H1 (cell line): Measurements from ENCODE around the gene C1orf116. TPM values are rescaled to one million over a fixed set of nuclear protein-coding genes. Genes with fewer than 3 reads are reported as not detected.

Experiments used
- FOSL1 ChIP-seq: IDR thresholded peaks from 2 replicates; pipeline ENCODE4 v1.6.1; 2011; ENCODE audit warnings: mild to moderate bottlenecking, low read depth, low read length, moderate library complexity; ENCODE audit not compliant: insufficient read depth
- HDAC2 ChIP-seq, 2 experiments: fragments of 300-600 bp in 1 of 2; sonication (generic) in 1 of 2; IDR thresholded peaks; 2 replicates each; pipeline ENCODE4 v1.6.1; 2011 to 2012; ENCODE audit warnings: low read depth in 2 of 2, low read length in 2 of 2, mild to moderate bottlenecking in 2 of 2, moderate library complexity in 2 of 2, borderline replicate concordance in 1 of 2, inconsistent platforms in 1 of 2
- POU5F1 ChIP-seq: IDR thresholded peaks from 2 replicates; pipeline ENCODE4 v1.6.1; 2011; ENCODE audit warnings: low read depth, mild to moderate bottlenecking, low read length, moderate library complexity
- RXRA ChIP-seq: IDR thresholded peaks from 2 replicates; pipeline ENCODE4 v1.6.1; 2011; ENCODE audit warnings: low read depth, mild to moderate bottlenecking, low read length, moderate library complexity; ENCODE audit not compliant: insufficient read depth
- TEAD4 ChIP-seq: IDR thresholded peaks from 2 replicates; pipeline ENCODE4 v1.6.1; 2012; ENCODE audit warnings: low read depth, low read length, inconsistent platforms, mixed read lengths
- polyA plus RNA-seq, 7 experiments: library from polyadenylated mRNA; depleted of rRNA in 3 of 7; stranded (reverse) in 5 of 7; unstranded in 2 of 7; fragments of >200 nt in 5 of 7; fragments of 200-250 nt in 2 of 7; gene quantifications; 1 replicate in 5 of 7; 2 replicates in 1 of 7; 4 replicates in 1 of 7; pipeline versions ENCODE4 v1.2.1 to v1.2.3, GENCODE V29; 2011 to 2013; ENCODE audit warnings: missing spikeins in 2 of 7, mixed read lengths in 2 of 7
- total RNA-seq: library from RNA; stranded (reverse); fragmentation: NEBNext Ultra II Directional; extraction: Animal tissue kit (Norgen Biotek cat#: 25700); gene quantifications from 2 replicates; pipeline ENCODE4 v1.2.1, GENCODE V29; 2021

C1orf116 gene
- total and polyA plus RNA-seq, 2 of the 8 experiments (the other 6 are each of a cell fraction or from before 2014, with no cell fraction given), result 2.2 to 3.9 TPM

DNA sequence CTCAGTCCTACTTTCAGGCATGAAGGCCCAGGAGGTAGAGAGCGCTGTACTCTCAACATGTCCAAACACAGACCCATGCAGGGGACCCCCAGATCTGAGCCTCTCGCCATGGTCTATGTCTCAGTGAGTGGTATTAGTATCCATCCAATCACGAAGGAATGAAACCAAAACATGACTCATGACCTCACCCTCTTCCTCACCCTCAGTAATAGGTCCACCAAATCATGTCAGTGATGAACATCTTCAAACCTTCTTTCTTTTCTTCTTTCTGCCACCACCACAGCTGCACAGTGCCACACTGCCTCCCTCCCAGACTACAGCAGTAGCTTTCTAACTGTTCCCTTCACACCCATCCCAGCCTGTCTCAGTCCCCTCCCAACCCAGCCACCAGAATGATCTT, 16.8 kb downstream of the C1orf116 start (continued):
- TF ChIP-seq POU5F1, result no peak
- no peak for TF ChIP-seq TEAD4
- no peak for TF ChIP-seq FOSL1
- no peak for TF ChIP-seq HDAC2 (IDR thresholded peaks at IDR 0.05; ENCODE audit: borderline replicate concordance in 1 of 2, low read depth in 2 of 2, low read length in 2 of 2)
- no peak for TF ChIP-seq RXRA
